HG02943 (cell line): Measurements from ENCODE around the gene CHD5.

Source experiments
- ATAC-seq: cut with Tn5 transposase; IDR thresholded peaks from one replicate; pipeline ENCODE4 v1.9.1; 2021; ENCODE audit warnings: mild to moderate bottlenecking, low read depth, moderate library complexity; ENCODE audit not compliant: unreplicated experiment

CHD5 gene

DNA sequence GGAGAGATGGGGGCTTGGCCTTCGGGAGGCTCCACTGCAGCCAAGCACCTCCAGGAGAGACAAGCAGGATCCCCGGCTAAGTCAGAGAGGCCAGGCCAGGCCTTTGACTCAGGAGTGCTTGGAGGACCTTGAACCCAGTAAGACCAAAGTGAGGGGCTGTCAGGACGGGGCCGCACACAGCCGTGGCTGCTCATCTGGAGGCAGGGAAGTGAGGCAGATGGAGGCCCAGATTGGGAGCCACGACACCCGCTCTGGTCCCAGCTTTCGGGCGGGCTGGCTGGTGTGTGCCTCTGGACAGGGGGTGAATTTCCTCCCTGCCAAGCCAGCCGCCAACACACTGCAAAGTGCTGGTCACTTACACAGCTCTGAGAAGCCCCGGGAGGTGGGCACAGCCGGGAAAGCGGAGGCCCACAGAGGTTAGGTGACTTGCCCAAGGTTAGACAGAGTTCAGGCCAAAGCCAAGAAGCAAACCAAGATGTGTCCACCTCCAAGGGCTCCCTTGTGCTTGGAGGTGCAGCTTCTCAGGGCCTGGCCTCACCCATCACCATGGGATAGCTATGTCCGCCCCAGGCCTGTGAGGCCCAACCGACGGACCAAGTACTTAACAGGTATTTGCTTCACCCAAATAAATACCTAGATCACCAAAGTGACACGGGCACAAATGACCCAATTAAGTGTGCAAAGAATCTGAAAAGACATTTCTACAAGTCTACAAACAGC, 58.3 kb downstream of the CHD5 start:
- ATAC-seq, result no peak

- no peak for ATAC-seq
These were observed 59.1 kb downstream of the CHD5 start for GRCh38 chr1:6121021-6121421.

DNA sequence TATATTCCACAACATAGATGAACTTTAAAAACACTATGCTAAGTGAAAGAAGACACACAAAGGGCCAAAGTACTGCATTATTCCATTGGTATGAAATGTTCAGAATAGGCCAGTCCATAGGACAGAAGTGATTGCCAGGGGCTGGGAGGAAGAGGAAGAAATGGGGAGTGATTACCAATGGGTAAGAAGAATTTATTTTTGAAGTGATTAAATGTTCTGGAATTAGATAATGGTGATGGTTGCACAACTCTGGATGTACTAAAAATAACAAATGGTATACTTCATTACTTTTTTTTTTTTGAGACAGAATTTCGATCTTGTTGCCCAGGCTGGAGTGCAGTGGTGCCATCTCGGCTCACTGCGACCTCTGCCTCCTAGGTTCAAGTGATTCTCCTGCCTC, 61.7 kb downstream of the CHD5 start:
- ATAC-seq, result no peak

DNA sequence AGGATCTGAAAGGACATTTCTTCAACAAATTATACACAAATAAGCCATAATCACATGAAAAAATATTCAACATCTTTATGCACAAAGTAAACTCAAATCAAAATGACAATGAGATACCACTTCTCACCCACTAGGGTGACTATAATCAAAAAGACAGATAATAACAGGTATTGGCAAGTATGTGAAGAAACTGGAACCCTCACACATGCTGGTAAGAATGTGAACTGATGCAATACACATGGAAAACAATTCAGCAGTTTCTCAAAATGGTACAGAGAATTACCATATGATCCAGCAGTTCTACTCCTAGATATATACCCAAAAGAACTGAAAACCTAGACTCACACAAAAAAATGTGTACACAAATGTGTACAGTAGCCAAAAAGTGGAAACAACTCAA, 62.5 kb downstream of the CHD5 start:
- no peak for ATAC-seq

DNA sequence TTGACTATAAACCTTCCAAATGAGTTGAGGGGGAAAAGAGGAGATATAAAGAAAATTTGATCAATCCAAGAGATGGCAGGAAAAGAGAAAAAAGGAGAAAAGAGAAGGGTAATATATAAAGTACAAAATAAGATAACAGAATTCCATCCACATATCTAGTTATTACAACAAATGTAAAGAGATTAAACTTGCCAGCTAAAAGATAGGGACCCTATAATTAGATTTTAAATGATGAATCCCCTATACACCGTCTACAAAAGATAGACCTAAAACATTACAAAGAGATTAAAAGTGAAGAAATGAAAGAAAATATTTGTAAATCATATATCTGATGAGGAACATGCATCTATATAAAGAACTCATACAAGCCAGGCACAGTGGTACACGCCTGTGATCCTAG, 63.1 kb downstream of the CHD5 start:
- ATAC-seq, result no peak

- no peak for ATAC-seq
These were observed 64.0 kb downstream of the CHD5 start for GRCh38 chr1:6116137-6116536.

- ATAC-seq, result no peak
These were observed 66.4 kb downstream of the CHD5 start for GRCh38 chr1:6113745-6114144.

GRCh38 chr1:6113116-6113515, 67.0 kb downstream of the CHD5 start:
- ATAC-seq, result no peak

GRCh38 chr1:6112690-6113005, 67.5 kb downstream of the CHD5 start:
- no peak for ATAC-seq

DNA sequence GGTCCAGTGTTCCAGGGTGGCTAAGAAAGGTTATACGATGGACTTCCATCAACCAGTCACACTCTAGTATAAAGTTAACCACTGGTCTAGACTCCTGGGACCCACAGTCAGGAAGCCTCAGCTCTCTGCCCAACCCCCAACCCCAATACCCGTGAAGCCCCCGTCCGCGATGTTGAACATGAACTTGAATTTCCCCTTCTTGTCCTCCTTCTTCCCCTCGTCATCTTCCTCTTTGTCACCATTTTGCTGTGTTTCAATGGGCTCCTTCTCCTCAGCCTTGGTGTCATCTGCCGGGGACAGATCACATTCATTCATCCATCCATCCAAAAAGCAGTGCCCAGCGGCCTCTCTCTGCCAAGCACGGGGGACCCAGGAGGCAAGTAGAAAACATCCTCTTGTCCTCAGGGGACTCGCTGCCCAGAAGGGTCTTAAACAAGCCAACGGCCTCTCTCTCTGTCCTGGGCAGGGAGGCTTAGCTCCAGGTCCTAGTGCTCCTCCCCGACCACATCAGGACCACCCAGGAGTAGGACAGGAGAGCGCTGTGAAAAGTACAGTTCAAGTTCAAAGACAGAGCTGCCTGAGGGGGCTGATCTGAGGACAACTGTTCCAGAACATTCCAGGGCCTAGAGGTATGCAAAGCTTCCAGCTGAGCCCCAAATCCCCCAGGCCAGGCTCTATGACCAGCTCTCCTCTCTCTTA, 68.0 kb downstream of the CHD5 start:
- ATAC-seq, result no peak

- ATAC-seq, result no peak
These were observed 68.5 kb downstream of the CHD5 start for GRCh38 chr1:6111571-6111970.

DNA sequence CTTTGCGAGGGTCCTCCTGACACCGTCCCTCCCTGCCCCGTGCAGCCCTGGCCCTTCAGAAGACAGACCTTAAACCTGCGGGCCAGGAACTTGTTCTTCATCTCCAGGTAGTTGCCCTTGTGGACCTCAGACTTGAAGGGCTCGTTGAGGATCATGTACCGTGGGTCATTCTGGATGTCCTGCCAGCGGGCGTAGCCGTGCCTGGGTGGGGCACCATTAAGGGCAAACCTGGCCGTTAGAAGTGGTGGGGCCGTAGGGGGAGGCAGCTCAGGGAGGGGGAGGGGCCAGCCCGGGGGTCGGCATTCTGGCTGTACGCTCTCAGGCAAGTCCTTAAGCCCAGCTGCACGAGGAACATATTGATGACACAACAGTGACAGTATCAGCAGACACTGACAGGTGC, 69.8 kb downstream of the CHD5 start:
- ATAC-seq, result no peak

DNA sequence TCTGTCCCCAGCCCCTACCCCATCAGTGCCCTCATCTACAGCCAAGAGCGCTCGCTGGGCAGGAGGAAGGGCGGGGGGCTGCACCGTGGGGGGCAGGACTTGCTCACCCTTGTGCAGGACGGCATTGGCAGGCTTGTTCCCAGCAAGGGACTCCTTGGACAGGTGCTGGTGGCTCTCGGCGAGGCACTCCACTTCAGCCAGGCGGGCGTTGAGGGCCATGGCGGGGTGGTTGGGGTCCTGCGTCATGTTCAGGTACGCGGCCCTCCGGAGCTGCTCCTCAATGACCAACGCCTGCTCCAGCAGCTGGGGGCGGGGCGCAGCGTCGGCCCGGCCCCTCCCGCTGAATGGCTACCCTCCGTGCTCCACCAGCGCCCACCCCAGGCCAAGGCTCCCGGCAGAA, 70.4 kb downstream of the CHD5 start:
- ATAC-seq, result no peak

GRCh38 chr1:6108937-6109614, 71.0 kb downstream of the CHD5 start:
- no peak for ATAC-seq

DNA sequence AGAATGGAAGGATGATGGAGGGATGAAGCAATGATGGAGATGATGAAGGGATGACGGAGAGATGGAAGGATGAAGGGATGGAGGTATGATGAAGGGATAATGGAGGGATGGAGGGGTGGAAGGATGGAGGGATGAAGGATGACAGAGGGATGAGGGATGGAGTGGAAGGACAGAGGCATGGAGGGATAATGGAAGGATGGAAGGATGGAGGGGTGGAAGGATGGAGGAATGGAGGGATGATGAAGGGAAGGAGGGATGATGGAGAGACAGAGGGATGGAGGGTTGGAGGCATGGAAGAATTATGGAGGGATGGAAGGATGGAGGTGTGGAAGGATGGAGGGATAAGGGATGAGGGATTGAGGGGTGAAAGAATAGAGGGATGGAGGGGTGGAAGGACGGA, 71.6 kb downstream of the CHD5 start:
- ATAC-seq, result no peak

DNA sequence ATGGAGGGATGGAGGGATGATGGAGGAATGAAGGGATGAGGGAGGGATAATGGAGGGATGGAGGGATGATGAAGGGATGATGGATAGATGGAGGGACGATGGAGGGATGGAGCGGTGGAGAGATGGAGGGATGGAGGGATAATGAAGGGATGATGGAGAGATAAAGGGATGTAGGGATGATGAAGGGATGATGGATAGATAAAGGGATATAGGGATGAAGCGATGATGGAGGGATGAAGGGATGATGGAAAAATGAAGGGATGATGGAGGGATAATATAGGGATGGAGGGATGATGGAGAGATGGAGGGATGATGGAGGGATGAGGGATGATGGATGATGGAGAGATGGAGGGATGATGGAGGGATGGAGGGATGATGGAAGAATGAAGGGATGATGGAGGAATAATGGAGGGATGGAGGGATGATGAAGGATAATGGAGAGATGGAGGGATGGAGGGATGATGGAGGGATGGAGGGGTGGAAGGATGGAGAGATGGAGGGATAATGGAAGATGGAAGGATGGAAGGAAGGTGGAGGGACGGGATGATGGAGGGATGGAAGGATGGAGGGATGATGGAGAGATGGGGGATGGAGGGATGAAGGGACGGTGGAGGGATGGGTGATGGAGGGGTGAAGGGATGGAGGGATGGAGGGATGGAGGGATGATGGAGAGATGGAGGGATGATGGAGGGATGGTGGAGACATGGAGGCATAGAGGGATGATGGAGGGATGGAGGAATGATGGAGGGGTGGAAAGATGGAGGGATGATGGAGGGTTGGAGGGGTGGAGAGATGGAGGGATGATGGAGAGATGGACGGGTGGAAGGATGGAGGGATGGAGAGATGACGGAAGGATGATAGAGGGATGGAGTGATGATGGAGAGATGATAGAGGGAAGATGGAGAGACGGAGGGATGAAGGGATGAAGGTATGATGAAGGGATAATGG, 72.4 kb downstream of the CHD5 start:
- no peak for ATAC-seq

GRCh38 chr1:6106977-6107376, 73.1 kb downstream of the CHD5 start:
- no peak for ATAC-seq

DNA sequence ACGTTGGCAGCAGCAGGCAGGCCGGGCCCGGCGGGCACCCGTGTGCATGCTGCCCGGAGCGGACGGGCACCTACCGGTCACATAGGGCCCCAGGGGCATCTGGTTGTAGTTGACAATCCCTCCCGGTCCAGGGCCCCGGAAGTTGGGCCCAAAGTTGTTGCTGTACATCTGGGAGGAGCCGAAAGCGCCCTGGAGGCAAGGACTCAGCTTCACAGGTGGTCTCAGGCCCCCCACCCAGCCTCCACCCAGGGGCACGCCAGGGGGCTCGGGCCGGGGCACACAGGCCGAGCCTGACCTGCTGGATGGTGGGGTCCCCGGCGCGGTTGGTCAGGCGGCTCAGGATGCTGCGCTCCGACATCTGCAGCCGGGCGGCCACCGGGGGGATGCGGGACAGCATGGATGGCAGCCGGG, 73.8 kb downstream of the CHD5 start:
- ATAC-seq, result no peak

DNA sequence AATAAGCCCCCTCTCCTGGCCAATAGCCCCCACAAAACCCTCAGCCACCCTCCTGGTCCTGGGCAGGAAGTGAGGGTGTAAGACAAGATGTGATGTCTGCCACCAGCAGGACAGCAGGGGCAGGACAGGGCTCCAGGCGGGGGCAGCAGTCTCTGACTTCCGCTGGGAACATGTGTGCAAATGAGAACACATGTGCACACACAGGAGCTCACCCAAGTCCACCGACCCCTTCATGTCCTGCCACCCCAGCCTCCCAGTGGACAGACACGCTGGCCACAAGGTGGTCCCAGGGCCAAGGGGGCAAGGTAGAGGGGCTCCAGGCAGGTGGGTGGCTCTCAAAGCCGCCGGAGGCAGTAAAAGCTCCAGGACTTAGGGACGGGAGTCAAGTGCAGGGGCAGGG, 74.4 kb downstream of the CHD5 start:
- ATAC-seq, result no peak

DNA sequence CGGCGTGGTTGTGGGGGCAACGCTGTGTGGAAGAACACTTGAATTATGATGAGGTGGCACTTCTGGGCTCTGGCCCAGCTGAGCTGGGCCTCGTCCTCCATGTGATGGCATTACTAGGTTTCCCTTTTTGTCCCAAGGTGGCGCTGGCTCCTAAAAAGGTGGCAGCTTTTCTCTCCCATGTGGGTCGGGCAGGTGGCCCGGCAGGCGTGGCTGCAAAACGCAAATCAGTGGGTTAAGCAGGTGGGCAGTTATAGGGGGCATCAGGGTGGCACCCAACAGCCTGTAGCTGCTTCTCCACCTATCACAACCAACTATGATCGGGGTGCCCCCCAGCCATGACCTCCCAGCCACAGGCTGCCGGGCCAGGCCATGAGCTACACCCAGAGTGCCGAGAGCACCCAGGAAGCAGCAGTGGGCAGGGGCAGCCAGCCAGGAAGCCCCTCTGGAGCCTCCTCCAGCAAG, 74.9 kb downstream of the CHD5 start:
- ATAC-seq, result no peak

GRCh38 chr1:6104631-6105030, 75.5 kb downstream of the CHD5 start:
- ATAC-seq, result no peak
